Stimulated activated CD8-positive, alpha-beta memory T cell treated with anti-CD3 and anti-CD28 coated beads, Interleukin-2, amount 100 ng/mL, for 1 hour (primary cell): ENCODE data around the gene DMD.

Experiments
- DNase-seq, 2 donors: peaks; one replicate each; pipeline ENCODE4 v3.0.0-alpha.2; 2020; ENCODE audit warnings: low read depth in 2 of 2

The DMD gene

DNA sequence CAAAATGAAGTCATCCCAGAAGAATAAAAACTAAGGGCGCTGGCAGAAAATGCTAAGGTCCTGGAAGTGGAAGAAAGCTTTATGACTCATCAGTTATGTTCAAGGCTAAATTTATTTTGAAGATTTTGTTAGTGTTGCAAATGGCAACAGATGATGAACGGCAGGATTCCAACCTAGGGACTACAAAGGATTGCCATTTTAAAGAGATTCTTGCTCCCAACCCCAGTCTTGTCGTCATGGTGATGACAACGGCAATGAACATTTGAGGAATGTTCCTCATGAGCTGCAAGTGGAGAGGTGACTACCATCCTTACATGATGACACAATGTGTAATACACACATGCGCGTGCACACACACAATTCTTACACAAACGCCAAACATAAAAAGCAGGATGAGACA lies 2085.1 kb downstream of the DMD start:
- no peak for DNase-seq

DNA sequence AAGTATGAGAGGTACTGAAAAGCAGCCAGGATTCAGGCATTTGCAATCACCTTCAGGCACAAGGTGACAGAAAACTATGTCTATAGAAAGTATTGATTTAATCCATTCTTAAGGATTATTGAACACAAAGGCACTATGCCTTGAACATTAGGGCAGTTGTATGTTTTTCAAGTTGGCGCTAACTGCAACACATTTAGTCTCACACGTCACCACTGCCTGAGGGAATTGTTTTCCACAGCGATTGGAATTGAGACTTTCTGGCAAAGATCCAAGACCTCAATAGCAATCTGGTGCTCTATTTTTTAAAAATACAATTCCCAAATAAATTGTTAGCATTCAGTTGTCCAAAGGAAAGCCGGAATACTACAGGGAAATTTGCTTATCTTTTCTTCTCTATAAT lies 2086.8 kb downstream of the DMD start:
- no peak for DNase-seq

DNA sequence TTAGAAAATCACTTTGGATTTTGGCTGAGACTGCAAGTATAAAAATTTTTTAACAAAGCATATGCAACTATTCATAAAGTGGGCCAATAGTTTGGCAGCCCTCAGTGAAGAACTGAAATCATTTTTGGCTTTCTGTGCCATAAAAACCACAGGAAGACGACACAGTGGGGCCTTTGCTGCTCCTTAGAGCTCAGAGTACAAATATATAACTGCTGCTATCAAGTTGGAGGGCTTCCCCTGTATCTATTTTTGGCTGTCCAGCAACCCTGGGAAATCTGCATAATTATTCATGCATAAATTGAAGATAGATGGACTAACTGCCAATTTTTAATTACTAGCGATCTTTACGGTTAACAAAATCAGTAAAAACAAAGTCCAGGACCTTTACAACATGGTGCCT lies 2088.0 kb downstream of the DMD start:
- no peak for DNase-seq

DNA sequence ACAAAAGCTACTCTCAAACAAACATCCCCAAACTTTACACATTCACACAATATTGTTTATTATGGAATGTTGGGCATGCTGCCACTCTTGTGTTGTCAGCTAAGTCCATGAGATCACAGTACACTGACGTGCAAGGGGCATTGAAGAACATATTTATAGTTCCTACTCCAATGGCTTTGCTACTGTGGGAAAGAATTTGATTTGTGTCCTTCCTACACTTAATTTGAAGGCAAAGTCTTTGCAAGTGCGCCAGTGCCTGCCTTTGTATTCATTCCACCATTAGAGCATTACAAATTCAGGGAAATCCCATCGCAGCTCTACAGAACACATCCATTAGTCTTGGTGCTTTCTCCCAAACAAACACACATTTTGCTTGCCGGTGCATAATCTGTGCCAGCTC lies 2094.1 kb downstream of the DMD start:
- DNase-seq = no peak

DNA sequence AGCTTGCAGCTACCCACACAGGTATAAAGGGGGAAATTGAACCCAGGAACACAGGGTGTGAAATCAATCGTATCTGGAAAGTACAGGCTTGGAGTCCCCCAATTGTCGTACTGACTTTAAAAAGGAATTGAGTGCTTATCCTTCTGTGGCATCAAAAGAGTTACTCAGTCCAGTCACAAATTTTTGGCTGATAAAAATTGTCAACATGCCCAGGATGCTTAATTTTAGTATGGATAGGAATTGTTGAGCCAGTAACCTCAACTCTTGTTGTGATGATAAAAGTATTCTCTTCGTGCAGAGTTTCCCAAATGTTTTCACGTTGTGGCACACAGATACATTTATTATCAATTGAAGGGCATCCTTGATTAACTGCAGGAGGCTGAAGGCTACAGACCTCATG lies 2096.0 kb downstream of the DMD start:
- DNase-seq = no peak

DNA sequence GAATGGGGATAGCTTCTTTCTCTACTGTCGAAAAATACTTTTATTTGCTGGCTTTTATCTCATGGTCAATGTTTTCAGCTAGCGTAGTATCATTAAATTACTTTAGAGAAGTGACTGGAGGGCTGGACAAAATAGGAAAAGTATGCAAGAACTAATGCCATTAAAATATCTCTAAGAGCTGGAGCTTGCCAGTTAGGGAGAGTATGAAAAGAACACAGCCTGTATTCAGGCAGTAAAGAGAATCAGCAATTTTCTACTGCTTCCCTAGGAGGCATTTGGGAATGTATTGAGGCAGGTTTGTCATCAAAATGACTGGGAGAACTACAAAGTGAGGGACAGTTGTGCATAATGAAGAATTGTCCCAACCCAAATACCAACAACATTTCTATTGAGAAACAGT lies 2096.5 kb downstream of the DMD start:
- DNase-seq = no peak

DNA sequence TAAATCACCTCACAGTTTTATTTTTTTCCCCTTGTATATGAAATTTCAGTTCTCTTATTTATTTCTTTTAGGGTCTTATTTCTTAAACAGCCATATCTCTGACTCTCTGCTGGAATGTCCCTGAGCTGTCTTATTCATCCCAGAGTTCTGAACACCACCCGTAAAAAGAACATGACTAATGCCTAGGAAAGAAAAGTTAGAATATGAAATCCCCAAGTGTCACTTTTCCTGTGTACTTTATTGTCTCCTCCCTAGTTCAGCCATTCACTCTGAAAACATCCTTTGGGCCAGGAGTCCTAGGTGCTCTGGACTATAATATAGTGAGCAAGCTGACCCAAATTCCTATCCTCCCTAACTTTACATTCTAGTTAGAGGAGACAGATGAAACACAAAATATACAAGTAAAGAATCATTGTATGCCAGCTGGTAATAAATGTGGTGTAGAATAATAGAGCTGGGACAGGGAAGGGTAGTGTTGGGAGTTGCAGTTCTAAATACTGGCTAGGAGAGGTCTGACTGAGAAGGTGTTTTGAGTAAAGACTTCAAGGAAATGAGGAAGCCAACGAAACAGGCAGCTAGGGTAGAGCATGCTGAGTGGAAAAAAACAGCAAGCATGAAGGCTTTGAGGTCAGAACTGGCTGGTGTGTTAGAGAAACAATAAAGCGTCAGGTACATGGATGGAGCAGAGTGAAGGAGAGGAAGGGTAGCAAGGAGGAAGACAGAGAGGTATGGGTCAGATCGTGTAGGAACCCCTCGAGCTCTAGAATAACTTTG lies 2098.9 kb downstream of the DMD start:
- no peak for DNase-seq

DNA sequence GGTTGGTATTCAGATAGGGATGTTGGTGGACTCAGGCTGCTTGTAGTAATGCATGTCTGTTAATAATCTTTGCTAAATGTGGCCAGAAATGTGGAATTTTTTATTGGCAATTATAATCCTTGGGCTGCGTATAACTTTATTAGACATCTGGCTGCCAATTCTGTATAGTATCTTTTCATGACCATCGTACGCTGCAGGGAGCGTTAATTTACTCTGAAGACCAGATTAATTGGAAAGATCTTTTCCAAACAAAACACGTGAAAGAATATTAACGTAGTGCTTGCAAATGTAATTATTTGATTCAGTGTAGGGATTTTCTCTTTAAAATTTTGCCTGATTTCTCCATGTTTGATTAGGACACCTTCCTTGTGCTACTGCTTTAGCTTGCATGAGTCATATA lies 2100.7 kb downstream of the DMD start:
- no peak for DNase-seq

DNA sequence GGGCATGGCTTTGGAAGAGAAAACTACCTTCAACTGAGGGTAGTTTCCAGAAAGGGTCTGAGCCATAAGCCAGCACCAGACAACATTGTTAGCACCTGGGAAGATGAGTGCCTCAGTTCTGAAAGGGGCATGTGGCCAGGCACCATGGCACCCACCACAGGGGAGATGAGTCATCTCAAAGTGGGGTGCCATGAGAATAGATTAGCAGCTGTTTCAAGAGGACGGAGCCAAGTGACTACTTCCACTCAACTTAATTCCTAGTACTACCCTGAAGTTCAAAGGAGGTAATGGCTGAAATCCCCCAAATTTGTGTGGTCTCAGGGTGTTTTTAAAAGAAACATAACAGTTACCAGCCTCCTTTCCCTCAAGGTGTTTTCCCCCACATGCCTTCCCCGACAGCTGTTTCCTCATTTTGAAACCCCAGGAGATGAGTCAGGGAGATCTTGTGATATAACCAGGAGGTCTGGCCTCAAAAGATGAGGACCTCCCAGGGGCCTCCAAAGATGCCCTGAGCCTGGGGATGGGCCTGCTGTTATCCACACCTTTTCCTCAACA lies 2111.7 kb downstream of the DMD start:
- no peak for DNase-seq

DNA sequence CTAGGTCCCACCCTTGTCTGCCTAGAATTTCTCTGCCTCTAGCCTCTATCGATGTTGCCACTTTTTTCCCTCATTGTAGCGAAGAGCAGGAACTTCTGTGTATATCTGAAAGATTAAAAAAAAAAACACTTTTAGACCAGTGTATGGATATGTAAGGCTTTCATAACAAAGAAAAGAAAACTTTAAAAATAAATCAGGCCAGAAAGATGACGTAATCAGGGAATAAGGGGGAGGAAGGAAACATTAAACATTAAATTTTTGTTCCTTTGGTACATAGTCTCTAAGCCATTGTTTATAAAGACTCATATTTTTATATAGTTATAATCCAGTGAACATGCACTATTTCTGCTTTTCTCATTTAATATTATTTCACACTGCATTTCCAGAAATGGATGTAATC lies 2113.3 kb downstream of the DMD start:
- DNase-seq = no peak

DNA sequence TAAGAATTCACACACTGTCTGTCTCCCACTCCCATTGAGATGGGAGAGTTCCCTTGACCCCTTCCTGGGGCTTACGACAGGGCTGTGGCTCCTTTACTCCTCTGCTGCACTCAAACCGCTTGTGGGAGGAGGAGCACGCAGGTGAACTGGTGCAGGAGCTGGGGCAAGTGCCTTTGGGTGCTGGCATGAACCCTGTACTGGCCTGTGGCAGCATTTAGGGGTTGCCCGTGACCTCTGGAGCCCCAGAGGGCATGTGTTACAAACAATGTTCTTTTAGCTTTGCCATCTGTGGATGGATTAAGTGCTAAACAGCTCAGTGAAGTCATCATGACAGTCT lies 2117.7 kb downstream of the DMD start:
- DNase-seq = no peak

DNA sequence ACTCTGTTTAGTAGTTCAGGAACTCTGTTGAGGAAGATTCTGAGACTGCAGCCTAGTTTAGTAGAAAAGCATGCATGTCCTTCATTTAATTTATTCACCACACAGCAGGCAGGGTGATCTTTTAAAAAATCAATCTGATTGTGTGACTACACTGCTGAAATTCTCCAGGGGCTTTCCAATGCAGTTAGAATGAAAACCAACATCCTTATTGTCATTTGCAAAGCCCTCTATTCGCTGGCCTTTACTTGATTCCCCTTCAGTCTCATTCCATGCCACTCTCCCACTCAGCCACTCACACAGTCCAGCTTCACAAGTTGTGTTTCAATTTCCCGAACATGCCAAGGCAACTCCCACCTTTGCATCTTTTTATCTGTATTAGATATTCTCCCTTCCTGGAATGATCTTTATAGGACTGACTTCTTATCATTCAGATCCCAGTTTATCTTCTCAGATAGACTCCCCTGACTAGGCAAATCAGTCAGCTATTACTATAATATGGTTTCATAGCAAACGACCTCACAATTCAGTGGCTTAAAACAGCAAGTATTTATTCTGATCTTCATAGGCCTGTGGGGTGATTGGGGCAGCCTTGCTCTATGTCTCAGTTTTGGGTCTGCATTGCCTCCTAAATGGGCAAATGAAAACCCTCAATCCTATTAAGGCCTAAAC lies 2118.2 kb downstream of the DMD start:
- DNase-seq = no peak

DNA sequence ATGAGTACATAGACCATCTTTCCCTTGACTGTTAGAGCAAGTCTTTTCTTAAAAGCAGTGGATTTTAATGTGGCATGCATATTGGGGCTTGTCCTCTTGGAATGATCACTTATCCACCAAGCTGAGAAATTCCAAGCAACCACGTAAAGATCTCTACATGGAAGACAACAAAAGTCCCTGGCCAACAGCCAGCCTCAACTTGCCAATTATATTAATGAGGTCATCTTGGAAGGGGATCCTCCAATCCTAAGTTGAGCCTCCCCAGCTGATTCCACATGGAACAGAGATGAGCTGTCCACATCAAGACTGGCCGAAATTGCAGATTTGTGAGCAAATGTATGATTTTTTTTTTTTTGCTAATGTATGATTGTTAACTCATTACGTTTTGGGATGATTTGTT lies 2118.9 kb downstream of the DMD start:
- no peak for DNase-seq

DNA sequence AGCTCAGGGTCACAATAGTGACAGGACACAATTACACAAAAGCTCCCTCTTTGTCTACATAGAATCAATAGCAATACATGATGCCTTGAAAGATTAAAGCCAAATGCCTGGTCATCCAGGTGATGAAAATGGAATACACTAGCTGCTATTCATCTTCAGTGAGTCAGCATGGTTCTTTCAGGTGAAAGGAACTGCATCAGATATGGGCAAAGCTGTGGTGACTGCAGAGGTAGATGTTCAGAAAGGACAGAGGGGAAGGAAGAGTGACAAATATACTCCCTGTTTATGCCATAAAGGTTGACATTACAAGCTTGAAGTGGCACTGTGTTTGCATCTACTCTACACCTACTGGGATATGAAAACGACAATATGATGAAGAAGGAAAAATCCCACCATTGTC lies 2119.5 kb downstream of the DMD start:
- DNase-seq = no peak

DNA sequence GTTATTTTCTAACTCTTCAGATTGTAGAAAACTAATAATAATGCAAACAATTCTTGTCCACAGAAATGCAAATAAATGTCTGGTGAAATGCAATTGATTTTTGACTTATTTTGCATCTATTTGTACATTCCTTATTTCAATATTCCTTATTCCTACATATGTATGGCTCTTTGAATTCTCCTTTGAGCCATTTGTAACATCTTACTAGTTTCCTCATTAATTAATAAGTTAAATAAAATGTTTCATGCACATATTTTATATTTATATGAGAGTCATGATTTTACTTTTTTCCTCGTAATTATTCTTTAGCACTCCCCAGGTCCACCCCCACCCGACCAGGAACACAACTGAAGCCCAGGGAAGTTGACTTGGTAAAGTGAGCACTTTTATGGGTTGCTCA lies 2136.8 kb downstream of the DMD start:
- no peak for DNase-seq

DNA sequence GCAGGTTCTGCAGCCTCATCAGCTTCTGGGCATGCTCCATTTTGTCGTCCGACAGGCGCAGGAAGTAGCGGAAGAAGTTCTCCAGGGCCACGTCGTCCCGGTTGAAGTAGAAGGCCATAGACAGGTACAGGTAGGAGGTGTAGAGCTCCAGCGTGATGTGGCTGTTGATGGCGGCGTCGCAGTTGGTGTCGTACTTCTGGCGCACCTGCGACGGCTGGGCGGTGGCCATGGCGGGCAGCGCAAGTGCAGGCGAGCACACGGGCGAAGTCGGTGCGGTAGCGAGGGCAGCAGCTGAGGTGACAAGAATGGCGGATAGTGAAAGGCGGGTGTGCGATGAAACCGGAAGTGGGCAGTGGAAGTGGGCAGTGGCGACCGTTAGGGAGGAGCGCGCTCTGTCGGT lies 2139.6 kb downstream of the DMD start, which contains the start of gene FTHL17:
Gene FTHL17, minus strand, starts transcription at position 317 of the 400 bp plus-strand sequence. Its CDS starts 88 bp downstream, at position 229.
- no peak for DNase-seq

DNA sequence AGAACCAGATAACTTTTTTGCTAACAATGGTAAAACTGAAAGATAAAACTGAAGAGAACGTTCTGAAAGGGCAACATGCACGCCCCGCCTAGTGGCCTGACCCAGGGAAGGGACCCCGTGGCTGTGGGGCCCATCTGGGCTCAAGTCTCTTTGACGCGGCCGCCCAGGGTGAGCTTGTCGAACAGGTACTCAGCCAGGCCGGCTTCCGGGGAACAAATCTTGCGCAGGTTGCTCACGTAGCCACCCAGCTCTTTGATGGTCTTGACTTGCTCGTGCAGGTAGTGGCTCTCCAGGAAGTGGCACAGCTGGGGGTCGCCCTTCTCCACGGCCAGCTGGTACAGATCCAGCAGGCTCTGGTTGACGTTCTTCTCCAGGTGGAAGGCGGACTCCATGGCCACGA lies 2140.1 kb downstream of the DMD start:
- no peak for DNase-seq

DNA sequence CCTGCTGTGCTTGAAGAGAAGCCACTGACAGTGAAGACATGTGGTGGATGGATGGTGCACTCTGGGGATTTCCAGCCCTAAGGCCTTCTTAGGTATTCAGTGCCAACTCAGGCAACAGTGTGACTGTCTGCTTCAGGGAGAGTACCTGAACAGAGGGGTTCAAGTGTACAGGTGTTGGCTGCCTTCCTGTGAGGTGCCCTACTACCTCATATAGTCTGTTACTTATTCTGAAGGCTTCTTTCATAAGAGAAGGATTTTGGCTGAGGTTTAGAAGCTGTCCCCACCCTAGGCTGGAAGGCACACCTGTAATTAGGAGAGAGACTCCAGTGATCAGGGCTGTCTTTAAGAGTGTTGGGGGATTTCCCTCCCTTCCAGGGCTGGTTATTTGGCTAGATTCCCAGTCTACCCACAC lies 2141.3 kb downstream of the DMD start:
- DNase-seq = no peak
